ENCODE measurements around the gene MAP4K4. TPM values are rescaled to one million over a fixed set of nuclear protein-coding genes. Genes with fewer than 3 reads are reported as not detected.

The MAP4K4 gene
- total and polyA plus RNA-seq, 2 of the 13 experiments (the other 11 are each of a cell fraction or from before 2014, with no cell fraction given): 105 to 264 TPM

DNA sequence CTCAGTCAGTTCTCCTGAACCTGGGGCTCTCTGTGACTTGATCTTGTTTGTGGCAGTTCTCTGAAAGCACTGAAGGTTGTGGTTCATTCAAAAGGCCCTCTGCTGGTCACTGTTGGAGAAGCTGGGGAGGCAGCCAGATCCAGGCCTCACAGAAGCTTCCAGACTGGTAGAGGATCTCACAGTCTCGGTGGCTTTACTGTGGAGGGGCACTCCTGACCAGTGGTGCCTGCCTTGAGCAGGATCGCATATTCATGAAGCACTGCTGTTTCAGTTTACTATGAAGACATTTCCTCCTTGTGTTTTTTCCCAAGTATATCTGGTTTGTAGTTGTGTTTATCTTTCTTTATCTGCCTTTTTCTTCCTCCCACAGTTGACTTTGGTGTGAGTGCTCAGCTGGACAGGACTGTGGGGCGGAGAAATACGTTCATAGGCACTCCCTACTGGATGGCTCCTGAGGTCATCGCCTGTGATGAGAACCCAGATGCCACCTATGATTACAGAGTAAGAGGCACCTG lies 133.9 kb downstream of the MAP4K4 start (continued):
- TF ChIP-seq ZBTB33 (CRISPR knock-in tag; IDR thresholded peaks at IDR 0.05) (no peak), SOX5 (CRISPR knock-in tag; IDR thresholded peaks at IDR 0.05; ENCODE audit: borderline replicate concordance) (peak; percentile 48; the same call in 1 of the 2 replicates), KLF13 (CRISPR knock-in tag; IDR thresholded peaks at IDR 0.05) (no peak), PBX2 (CRISPR knock-in tag; IDR thresholded peaks at IDR 0.05) (no peak), ZNF670 (CRISPR knock-in tag; IDR thresholded peaks at IDR 0.05; ENCODE audit: borderline replicate concordance) (no peak), NFIB (CRISPR knock-in tag; IDR thresholded peaks at IDR 0.05; ENCODE audit: borderline replicate concordance) (no peak), ZNF264 (CRISPR knock-in tag; IDR thresholded peaks at IDR 0.05) (0 out of 2 replicates have a peak, but pooled peaks have one; percentile 26), ZFP90 (CRISPR knock-in tag; IDR thresholded peaks at IDR 0.05; ENCODE audit: borderline replicate concordance) (no peak), STAG1 (CRISPR knock-in tag; IDR thresholded peaks at IDR 0.05) (peak; percentile 90), KLF16 (CRISPR knock-in tag; IDR thresholded peaks at IDR 0.05) (peak in 1 of 2 experiments; percentile 52; a peak in 1 of 4 replicates), FIP1L1 (IDR thresholded peaks at IDR 0.05; ENCODE audit: borderline replicate concordance, insufficient read depth, low read depth, low read length) (no peak), CBFB (CRISPR knock-in tag; IDR thresholded peaks at IDR 0.05) (0 out of 2 replicates have a peak, but pooled peaks have one; percentile 39), RAD21 (CRISPR knock-in tag; IDR thresholded peaks at IDR 0.05) (peak; percentile 71), MAFK (conservative IDR thresholded peaks at IDR 0.05 in 1 of 2, IDR thresholded peaks at IDR 0.05 in 1 of 2; ENCODE audit: low read length in 2 of 2) (no peak), SOX6 (IDR thresholded peaks at IDR 0.05) (no peak), SOX6 (CRISPR knock-in tag; IDR thresholded peaks at IDR 0.05) (peak; percentile 33; the same call in 1 of the 2 replicates), GATAD2A (CRISPR knock-in tag; IDR thresholded peaks at IDR 0.05) (peak; percentile 69; the same call in 1 of the 2 replicates)
- TF ChIP-seq, protein P1, sequence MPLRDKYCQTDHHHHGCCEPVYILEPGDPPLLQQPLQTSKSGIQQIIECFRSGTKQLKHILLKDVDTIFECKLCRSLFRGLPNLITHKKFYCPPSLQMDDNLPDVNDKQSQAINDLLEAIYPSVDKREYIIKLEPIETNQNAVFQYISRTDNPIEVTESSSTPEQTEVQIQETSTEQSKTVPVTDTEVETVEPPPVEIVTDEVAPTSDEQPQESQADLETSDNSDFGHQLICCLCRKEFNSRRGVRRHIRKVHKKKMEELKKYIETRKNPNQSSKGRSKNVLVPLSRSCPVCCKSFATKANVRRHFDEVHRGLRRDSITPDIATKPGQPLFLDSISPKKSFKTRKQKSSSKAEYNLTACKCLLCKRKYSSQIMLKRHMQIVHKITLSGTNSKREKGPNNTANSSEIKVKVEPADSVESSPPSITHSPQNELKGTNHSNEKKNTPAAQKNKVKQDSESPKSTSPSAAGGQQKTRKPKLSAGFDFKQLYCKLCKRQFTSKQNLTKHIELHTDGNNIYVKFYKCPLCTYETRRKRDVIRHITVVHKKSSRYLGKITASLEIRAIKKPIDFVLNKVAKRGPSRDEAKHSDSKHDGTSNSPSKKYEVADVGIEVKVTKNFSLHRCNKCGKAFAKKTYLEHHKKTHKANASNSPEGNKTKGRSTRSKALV (CRISPR knock-in tag; IDR thresholded peaks at IDR 0.05): no peak
- TF ChIP-seq, protein P2, sequence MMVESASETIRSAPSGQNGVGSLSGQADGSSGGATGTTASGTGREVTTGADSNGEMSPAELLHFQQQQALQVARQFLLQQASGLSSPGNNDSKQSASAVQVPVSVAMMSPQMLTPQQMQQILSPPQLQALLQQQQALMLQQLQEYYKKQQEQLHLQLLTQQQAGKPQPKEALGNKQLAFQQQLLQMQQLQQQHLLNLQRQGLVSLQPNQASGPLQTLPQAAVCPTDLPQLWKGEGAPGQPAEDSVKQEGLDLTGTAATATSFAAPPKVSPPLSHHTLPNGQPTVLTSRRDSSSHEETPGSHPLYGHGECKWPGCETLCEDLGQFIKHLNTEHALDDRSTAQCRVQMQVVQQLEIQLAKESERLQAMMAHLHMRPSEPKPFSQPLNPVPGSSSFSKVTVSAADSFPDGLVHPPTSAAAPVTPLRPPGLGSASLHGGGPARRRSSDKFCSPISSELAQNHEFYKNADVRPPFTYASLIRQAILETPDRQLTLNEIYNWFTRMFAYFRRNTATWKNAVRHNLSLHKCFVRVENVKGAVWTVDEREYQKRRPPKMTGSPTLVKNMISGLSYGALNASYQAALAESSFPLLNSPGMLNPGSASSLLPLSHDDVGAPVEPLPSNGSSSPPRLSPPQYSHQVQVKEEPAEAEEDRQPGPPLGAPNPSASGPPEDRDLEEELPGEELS (CRISPR knock-in tag; IDR thresholded peaks at IDR 0.05): peak; percentile 53; the same call in 1 of the 2 replicates
- TF ChIP-seq, protein P3, sequence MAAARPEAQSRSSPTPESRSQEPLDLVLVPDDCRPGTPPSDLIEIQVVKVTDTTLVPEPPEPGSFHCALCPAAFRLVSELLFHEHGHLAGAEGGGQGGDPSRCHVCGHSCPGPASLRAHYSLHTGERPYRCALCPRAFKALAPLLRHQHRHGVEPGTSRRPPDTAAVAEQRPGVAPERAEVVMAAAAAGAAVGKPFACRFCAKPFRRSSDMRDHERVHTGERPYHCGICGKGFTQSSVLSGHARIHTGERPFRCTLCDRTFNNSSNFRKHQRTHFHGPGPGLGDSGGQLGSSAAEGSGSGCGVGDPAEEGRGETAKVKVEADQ (CRISPR knock-in tag; IDR thresholded peaks at IDR 0.05; ENCODE audit: borderline replicate concordance): 0 out of 2 replicates have a peak, but pooled peaks have one; percentile 16
